ENCODE measurements around the gene TGFBR3.

Gene TGFBR3

DNA sequence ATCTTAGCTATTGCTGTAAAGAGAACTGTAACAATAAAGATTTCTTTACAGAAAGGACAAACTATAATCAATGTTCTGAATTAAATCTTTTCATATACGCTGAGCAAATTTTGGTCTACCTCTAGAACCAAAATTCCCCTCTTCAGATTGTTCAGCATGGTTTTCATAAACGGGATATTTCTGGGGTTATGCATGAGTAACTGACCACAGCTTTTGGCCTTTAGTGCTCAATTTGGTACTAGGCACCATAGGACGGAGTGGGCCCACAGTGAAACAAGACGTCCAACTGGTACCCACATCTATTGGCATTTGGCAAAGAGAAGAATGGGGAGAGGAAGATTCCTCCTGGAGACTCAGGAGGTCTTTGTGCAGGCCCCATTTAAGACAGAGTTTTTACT lies 184.5 kb downstream of the TGFBR3 start:
- DNase-seq: no peak

DNA sequence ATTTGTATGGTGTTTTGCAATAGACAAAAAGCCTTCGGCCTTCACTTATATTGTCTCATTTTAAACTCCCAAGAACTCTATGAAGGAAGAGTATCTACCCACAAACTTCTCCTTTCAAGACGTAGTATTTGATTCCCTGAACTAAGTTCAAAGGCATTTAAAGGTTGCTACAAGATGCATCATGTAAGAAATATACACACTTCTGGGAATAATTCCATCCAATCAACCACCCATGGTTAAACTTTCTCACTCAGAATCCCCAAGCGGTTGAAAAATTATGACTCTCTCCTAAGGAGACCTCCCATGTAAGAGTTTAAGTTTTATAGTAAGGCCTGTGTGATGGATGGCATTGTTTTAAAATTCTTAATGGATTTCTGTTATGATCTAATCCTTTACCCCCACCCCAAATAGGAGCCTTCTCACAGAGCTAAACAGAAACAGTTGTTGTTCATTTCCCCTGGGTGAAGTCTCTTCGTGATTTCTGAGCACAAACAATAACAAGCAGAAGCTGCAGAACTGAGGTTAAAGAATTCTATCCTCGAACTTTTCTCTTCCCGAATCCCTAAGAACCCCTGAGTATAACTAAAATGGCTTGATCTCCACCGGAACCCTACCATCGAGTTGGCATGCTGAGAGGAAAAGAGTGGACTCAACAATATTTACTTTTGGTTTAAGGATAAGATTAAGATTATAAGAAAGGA lies 185.0 kb downstream of the TGFBR3 start:
- DNase-seq: no peak

DNA sequence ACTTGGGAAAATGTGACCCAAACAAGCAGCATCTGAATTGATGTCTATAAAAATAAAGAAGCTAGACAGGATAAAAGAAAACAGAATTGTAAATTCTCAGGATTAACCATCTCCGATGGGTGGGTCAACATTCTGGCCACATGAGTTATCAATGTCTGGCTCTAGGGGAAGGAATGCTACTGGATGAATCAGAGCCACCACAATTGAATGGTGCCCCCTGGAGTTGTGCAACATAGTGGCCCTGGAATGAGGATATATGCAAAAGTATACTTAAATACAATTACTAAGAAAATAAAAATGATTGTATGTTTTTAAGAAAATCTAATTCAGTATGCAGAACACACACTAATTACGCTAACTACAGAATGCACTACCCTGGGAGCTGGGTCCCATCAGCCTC lies 185.6 kb downstream of the TGFBR3 start:
- no peak for DNase-seq

DNA sequence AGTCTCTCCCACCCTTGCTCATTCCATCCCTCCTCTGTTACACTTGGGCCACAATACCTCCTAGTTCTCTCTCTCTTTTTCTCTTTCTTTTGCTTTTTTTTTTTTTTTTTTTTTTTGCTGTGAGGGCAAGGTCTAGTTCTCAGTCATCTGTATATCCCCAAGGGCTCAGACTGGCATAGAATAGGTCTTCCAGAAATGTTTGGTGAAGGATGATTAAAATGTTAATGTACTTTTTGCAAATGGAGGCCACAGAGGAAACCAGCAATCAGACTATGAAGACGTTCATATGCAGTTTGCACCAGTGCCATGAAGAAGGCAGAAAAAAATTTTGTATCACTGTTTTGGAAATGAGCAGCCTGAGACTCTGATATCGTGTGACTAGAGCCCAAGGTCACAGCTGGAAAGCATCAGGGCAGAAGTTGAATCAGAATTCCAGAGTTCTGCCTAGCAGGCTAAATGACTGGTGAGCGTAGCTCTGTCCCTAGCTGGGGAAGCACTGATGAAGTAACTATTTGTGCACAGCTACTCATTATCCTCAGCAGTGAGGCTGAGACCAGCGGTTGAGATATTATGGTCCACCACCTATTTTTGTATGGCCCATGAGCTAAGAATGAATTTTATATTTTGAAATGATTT lies 186.5 kb downstream of the TGFBR3 start:
- DNase-seq: no peak

DNA sequence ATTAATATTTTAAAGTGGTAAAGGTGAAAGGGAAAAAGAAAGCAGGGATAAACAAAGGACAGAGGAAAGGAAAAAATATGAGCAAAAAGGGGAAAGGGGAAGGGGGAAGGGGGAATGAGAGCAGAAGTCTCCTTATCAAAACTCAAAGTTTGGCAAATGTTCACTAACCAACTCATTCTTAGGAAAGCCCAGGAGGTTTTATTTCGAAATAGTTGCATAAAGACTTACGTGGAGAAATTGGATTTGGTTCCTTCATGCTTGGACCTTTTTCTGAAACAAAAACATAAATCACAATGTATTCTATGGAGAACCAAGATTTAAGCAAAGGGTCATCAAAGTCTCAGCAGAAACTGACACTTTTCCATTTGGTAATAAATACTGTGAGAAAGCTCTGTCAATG lies 188.1 kb downstream of the TGFBR3 start:
- no peak for DNase-seq

DNA sequence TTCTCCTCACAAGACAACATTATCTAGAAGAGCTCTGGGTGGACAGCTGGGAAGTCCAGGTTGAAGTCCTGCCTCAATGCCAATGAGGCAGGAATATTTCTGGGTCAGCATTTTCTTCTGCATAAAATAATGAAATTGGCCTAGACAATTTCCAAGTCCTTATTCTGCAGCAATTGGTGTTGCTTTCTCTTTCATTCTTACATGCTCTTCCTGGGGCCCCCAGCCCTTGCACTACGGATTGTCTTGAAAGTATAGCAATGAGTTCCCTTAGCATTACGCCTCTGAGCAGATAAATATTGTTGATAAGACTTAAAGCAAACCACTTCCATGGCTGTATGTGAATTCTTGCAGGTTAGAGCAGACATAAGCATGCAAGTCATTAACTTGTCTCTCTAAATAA lies 188.5 kb downstream of the TGFBR3 start:
- no peak for DNase-seq

- no peak for DNase-seq
Observed at GRCh38 chr1:91696321-91696720, 189.6 kb downstream of the TGFBR3 start.

- DNase-seq: no peak
Observed at GRCh38 chr1:91693557-91693956, 192.4 kb downstream of the TGFBR3 start.

DNA sequence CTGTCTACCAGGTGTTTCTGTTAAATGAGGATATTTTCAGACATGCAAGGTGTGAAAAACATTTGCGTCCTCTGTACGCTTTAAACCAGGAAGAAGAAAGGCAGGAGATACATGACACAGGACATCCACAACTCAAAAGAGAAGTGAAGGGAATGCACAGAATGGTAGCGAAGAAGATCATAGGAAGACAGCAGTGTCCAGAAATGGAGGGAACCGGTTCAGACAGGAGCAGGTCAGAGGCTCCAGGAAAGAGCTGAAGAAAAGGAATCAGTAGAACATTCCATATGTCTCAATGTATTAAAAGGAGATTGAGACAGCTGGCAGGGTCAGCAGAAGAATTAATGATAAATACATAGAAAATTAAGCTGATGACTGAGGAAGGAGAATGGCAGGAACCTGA lies 194.4 kb downstream of the TGFBR3 start:
- no peak for DNase-seq

DNA sequence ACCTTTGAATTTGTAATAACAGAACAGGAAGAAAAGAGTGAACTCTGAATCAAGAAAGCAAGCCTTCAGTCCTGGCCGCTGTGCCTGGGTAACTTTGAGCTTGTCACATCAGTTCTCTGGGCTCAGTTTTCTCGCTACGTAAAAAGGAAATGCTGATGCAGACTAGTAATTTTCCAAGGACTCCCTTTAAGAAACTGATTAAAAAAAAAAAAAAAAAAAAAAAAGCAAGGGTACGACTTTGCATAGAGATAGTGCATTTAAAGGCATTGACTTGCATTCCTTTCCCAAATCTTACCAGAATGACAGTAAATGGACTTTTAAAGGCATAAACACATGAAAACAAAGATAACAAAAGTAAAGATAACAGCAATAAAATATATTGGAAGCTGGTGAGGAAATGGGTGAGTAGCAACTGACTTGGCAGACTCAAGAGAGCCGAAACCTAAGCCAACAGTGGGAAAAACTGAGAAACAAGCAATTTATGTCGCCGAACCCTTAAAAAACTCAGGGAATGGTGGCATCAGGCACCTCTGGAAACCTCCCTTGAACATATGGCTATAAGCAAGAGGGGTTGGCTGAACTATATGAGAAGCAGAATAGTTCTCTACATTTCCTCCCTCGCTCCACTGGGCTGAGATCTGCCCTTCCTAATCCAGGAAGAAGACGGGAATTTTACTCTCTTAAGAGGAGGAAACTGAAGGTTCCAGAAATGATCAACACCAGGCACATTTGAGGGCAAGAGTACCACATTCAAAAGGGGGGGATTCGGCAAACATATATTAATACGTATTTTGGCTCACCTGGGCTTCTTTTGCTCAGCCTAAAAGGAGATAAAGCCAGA lies 196.1 kb downstream of the TGFBR3 start:
- DNase-seq: no peak

- DNase-seq: no peak
Observed at GRCh38 chr1:91687452-91687851, 198.5 kb downstream of the TGFBR3 start.

DNA sequence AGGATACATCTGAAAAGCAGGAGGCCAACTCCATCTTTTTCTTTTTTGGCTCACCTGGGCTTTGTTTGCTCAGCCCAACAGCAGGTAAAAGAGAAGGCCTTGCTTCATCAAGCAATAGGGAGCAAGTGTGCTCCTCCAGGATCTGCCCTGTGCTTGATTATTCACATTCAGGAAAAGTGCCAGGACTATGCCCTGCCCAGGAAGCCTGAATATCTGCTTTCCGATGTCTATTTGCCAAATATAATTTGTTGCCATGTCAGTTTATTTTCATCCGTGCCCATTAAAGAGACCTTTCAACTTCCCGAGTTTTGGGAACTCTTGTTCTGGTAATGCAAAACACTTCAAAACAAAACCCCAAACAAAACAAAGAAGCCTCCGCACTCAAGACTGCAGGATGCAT lies 200.0 kb downstream of the TGFBR3 start:
- no peak for DNase-seq

DNA sequence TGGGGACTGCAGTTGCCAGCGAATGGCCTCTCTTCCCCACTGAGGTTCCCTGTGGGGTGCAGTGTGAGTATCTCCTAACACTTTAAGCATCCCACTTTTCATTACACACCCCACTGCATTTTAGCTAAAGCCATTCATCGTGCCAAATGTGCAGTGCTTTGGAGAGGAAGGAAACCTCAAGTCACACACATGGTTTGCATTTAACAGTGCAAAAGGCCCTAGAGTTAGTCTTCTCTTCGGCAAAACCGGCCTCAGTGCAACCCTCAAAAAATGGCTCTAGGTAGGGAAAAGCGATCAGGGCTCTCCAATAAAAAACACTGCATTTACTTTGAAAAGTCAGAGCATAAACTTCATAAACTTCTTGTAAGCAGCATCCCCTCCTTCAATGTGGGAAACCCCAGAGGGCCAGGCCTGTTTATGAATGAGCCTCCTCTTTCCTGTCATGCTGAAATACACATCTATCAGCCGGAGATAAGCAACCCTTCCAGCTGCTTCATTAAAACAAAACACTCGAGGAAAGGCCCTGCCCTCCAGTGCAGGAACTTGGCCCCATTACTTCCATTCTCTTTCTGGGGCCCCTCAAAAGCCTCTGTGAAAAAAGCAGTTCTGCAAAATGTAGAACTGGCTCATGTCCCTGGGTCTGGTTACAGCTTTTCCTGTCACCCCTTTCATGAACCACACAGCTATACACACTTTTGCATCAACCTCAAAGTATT lies 201.3 kb downstream of the TGFBR3 start:
- no peak for DNase-seq

- DNase-seq: no peak
Observed at GRCh38 chr1:91683598-91683951, 202.4 kb downstream of the TGFBR3 start.

- no peak for DNase-seq
Observed at GRCh38 chr1:91682882-91683597, 202.9 kb downstream of the TGFBR3 start.

- no peak for DNase-seq
Observed at GRCh38 chr1:91680556-91681155, 205.3 kb downstream of the TGFBR3 start.

GRCh38 chr1:91679446-91679845 lies 206.5 kb downstream of the TGFBR3 start:
- no peak for DNase-seq

DNA sequence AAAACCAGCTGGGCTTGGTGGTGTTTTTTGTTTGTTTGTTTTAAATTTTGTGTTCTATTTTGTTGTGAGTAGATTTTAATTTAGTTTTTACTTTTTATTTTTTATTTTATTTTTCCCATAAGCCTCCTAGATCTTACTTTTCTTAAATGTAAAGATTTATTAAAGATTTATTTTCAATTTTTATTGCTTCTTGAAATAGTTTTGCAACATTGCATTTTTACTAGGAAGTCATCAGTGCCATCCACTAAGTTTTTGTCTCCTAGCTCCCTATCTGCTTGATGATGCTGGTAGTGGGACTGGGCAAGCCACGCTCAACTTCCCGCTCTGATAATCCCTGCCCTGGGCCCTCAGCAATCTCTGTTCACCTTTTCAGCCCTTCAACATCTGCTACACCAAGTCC lies 209.9 kb downstream of the TGFBR3 start:
- no peak for DNase-seq

GRCh38 chr1:91674107-91674506 lies 211.8 kb downstream of the TGFBR3 start:
- DNase-seq: no peak

- DNase-seq: no peak
Observed at GRCh38 chr1:91673613-91674012, 212.3 kb downstream of the TGFBR3 start.

GRCh38 chr1:91672601-91673161 lies 213.3 kb downstream of the TGFBR3 start:
- DNase-seq: no peak

DNA sequence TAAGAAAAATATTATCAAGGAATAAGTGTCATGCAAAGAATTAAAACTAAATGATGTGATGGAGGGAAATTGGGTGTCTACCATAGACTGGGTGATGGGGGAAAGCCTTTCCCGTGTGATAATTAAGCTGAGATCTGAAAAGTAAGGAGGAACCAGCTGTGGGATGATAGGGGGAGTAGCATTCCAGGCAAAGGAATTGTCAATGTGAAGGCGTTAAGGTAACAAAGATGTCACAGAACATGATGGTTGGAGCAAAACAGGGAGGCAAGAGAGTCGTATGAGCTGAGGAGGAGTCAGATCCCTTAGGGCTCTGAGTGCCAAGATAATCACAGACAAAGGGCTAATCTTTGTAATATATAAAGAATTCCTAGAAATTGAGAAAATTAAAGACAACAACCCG lies 215.2 kb downstream of the TGFBR3 start:
- no peak for DNase-seq
